ENCODE data around the gene COX11. TPM values are rescaled to one million over a fixed set of nuclear protein-coding genes. Genes with fewer than 3 reads are reported as not detected.

COX11 gene
- polyA plus RNA-seq, 1 donor (not counting 4 experiments of a cell fraction or from before 2014, with no cell fraction given) = 36.3 TPM

DNA sequence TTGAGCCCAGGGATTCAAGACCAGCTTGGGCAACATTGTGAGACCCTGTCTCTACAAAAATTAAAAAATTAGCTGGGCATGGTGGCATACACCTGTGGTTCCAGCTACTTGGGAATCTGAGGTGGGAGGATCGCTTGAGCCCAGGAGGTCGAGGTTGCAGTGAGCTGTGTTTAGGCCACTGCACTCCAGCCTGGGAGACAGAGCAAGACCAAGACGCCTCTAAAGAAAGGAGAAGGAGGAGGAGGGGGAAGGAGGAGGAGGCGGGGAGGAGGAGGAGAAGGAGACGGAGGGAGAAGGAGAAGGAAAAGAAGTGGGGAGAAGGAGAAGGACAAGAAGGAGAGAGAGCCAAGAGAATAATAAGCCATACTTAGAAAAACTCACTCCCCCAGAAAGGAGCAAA lies 36.0 kb upstream of the COX11 start:
- FAIRE-seq (no peak), DNase-seq (ENCODE audit: low read depth, low spot score) (no peak)
- no peaks in the 10 kb centered on the region for H4K20me1 ChIP-seq (ENCODE audit: control insufficient read depth, extremely low read depth, insufficient read depth, low read length)
- no peak overlapping the region for H3K9ac ChIP-seq (ENCODE audit: control insufficient read depth, extremely low read depth, insufficient read depth, low read length)
- H3K36me3 ChIP-seq (ENCODE audit: control insufficient read depth in 2 of 2, extremely low read depth in 1 of 2, insufficient read depth in 2 of 2, low read length in 2 of 2) = peaks cover 0 to 4% of the 10 kb centered on the region in 2 experiments
- no peaks in the 10 kb centered on the region for H3K9me1 ChIP-seq (ENCODE audit: control insufficient read depth, extremely low read depth, insufficient read depth, low read length)
- H2AFZ ChIP-seq (ENCODE audit: control insufficient read depth, low read length) = no peak overlapping the region
- no peaks in the 10 kb centered on the region for H3K79me2 ChIP-seq (ENCODE audit: control insufficient read depth, insufficient read depth, low read length)
- H3K4me2 ChIP-seq (ENCODE audit: control insufficient read depth, extremely low read depth, insufficient read depth, low read depth, low read length) = no peak overlapping the region
- H3K9me3 ChIP-seq (ENCODE audit: control insufficient read depth, low read depth, low read length) = no peaks in the 10 kb centered on the region
- H3K4me1 ChIP-seq (ENCODE audit: control insufficient read depth, extremely low read depth, insufficient read depth, low read length) = no peaks in the 10 kb centered on the region
- H3K27ac ChIP-seq (ENCODE audit: control insufficient read depth, insufficient read depth, low read length) = no peak overlapping the region
- no peak overlapping the region for H3K4me3 ChIP-seq (ENCODE audit: control insufficient read depth in 2 of 3, extremely low read depth in 1 of 3, insufficient read depth in 2 of 3, low read depth in 1 of 3, low read length in 3 of 3)
- dilution Hi-C loops (cut with MboI; ENCODE audit: extremely low pct_ligation_motif_present, low sequenced_read_pairs) = no loop called here
- H3K27me3 ChIP-seq (ENCODE audit: control insufficient read depth, extremely low read depth, insufficient read depth, low read length) = no peaks in the 10 kb centered on the region
- no peak for TF ChIP-seq EZH2 (IDR thresholded peaks at IDR 0.05; ENCODE audit: low read length)
- TF ChIP-seq, protein P1, sequence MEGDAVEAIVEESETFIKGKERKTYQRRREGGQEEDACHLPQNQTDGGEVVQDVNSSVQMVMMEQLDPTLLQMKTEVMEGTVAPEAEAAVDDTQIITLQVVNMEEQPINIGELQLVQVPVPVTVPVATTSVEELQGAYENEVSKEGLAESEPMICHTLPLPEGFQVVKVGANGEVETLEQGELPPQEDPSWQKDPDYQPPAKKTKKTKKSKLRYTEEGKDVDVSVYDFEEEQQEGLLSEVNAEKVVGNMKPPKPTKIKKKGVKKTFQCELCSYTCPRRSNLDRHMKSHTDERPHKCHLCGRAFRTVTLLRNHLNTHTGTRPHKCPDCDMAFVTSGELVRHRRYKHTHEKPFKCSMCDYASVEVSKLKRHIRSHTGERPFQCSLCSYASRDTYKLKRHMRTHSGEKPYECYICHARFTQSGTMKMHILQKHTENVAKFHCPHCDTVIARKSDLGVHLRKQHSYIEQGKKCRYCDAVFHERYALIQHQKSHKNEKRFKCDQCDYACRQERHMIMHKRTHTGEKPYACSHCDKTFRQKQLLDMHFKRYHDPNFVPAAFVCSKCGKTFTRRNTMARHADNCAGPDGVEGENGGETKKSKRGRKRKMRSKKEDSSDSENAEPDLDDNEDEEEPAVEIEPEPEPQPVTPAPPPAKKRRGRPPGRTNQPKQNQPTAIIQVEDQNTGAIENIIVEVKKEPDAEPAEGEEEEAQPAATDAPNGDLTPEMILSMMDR (optimal IDR thresholded peaks at IDR 0.05 in 1 of 3, IDR thresholded peaks at IDR 0.05 in 1 of 3, conservative IDR thresholded peaks at IDR 0.05 in 1 of 3; ENCODE audit: extremely low read depth in 1 of 3, insufficient read depth in 2 of 3, low read length in 3 of 3) = no peak

DNA sequence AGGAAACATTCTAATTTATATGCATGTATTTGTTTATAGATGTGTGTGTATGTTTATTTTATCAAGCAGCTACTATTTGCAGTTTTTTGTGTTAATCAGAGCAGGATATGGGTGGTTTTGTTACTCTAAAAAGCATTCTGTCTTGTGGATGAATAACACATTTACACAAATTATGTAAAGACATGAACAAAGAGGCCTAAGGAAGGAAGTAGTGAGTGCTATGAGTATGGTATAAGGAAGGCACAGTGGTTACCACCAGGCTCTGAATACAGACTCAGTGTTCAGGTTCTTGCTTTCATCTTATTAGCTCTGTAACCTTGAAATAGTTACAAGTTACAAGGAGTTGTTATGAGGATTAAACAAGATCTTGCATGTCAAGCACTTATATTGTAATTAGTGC lies 34.0 kb upstream of the COX11 start:
- H3K9me3 ChIP-seq (ENCODE audit: control insufficient read depth, low read depth, low read length) = no peaks in the 10 kb centered on the region
- H3K9me1 ChIP-seq (ENCODE audit: control insufficient read depth, extremely low read depth, insufficient read depth, low read length) = no peaks in the 10 kb centered on the region
- H3K79me2 ChIP-seq (ENCODE audit: control insufficient read depth, insufficient read depth, low read length) = no peaks in the 10 kb centered on the region
- H4K20me1 ChIP-seq (ENCODE audit: control insufficient read depth, extremely low read depth, insufficient read depth, low read length) = no peaks in the 10 kb centered on the region
- H3K4me1 ChIP-seq (ENCODE audit: control insufficient read depth, extremely low read depth, insufficient read depth, low read length) = no peaks in the 10 kb centered on the region
- no peak overlapping the region for H3K4me3 ChIP-seq (ENCODE audit: control insufficient read depth in 2 of 3, extremely low read depth in 1 of 3, insufficient read depth in 2 of 3, low read depth in 1 of 3, low read length in 3 of 3)
- no peak for DNase-seq (ENCODE audit: low read depth, low spot score)
- dilution Hi-C loops (cut with MboI; ENCODE audit: extremely low pct_ligation_motif_present, low sequenced_read_pairs) = no loop called here
- H3K27ac ChIP-seq (ENCODE audit: control insufficient read depth, insufficient read depth, low read length) = no peak overlapping the region
- no peak overlapping the region for H2AFZ ChIP-seq (ENCODE audit: control insufficient read depth, low read length)
- H3K9ac ChIP-seq (ENCODE audit: control insufficient read depth, extremely low read depth, insufficient read depth, low read length) = no peak overlapping the region
- H3K36me3 ChIP-seq (ENCODE audit: control insufficient read depth in 2 of 2, extremely low read depth in 1 of 2, insufficient read depth in 2 of 2, low read length in 2 of 2) = peaks cover 0 to 2% of the 10 kb centered on the region in 2 experiments
- TF ChIP-seq, protein P1 (optimal IDR thresholded peaks at IDR 0.05 in 1 of 3, IDR thresholded peaks at IDR 0.05 in 1 of 3, conservative IDR thresholded peaks at IDR 0.05 in 1 of 3; ENCODE audit: extremely low read depth in 1 of 3, insufficient read depth in 2 of 3, low read length in 3 of 3) = no peak
- H3K27me3 ChIP-seq (ENCODE audit: control insufficient read depth, extremely low read depth, insufficient read depth, low read length) = no peaks in the 10 kb centered on the region
- FAIRE-seq = no peak
- H3K4me2 ChIP-seq (ENCODE audit: control insufficient read depth, extremely low read depth, insufficient read depth, low read depth, low read length) = no peak overlapping the region

Measured in keratinocyte (primary cell).